Upper lobe of left lung (tissue), 4 donors: ENCODE data around the gene SHROOM4.

Source experiments
- POLR2AphosphoS5 ChIP-seq, 2 donors: sonication (generic); formaldehyde crosslinking; IDR thresholded peaks; one replicate each; pipeline ENCODE4 v1.5.1; 2017; ENCODE audit warnings: antibody characterized with exemption in 2 of 2
- TF ChIP-seq, protein P1 (sequence below), 6 experiments: fragments of 450-650 bp in 4 of 6; fragments of 200-600 bp in 2 of 6; sonication (generic) in 2 of 6; IDR thresholded peaks; one replicate each; pipeline ENCODE4 v1.5.1; 2016 to 2019; ENCODE audit warnings: antibody characterized with exemption in 6 of 6

DNA sequence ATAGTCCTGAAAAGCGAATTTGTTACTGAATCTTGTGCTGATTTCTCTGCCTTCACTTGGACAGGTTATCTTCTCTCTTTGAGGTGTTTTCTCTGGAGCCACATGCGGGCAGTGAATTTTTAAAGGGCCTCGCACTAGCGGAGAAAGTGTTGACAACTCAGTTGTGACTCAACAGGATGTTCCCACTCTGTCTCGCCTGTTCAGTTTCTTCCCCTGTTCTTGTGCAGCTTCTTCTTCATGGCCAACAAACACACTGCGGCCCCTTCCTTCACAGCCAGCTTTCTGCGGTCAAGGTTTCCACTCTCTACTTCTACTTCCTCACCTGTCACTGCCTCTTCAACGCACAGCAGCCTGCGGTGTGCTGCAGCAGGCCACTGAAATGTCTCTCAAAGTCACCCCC, 1.1 kb upstream of the SHROOM4 start:
- TF ChIP-seq POLR2AphosphoS5 (IDR thresholded peaks at IDR 0.05) = no peak
- TF ChIP-seq, protein P1, sequence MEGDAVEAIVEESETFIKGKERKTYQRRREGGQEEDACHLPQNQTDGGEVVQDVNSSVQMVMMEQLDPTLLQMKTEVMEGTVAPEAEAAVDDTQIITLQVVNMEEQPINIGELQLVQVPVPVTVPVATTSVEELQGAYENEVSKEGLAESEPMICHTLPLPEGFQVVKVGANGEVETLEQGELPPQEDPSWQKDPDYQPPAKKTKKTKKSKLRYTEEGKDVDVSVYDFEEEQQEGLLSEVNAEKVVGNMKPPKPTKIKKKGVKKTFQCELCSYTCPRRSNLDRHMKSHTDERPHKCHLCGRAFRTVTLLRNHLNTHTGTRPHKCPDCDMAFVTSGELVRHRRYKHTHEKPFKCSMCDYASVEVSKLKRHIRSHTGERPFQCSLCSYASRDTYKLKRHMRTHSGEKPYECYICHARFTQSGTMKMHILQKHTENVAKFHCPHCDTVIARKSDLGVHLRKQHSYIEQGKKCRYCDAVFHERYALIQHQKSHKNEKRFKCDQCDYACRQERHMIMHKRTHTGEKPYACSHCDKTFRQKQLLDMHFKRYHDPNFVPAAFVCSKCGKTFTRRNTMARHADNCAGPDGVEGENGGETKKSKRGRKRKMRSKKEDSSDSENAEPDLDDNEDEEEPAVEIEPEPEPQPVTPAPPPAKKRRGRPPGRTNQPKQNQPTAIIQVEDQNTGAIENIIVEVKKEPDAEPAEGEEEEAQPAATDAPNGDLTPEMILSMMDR (IDR thresholded peaks at IDR 0.05) = no peak
